SK-N-SH (cell line): ENCODE data around the gene CNTNAP2. TPM values are rescaled to one million over a fixed set of nuclear protein-coding genes. Genes with fewer than 3 reads are reported as not detected.

Experiments used
- CTCF ChIA-PET: fragments of 300-600, 350-600 bp; formaldehyde crosslinking; extraction: SDS; loops from one replicate; lab custom pipeline; 2021; lab: Yijun Ruan, JAX
- POLR2A ChIA-PET: fragments of 350-600 bp; sonication (Branson Sonifier 250); formaldehyde crosslinking; extraction: SDS; loops from one replicate; lab custom pipeline; 2020; ENCODE audit warnings: antibody characterized with exemption, inconsistent platforms; lab: Yijun Ruan, JAX
- DNase-seq: peaks from one replicate; pipeline ENCODE4 v3.0.0; 2012
- H2AFZ ChIP-seq: fragments of 200-600 bp; sonication (generic); 2 replicates; pipeline ENCODE4 v1.8.1; 2016; ENCODE audit warnings: antibody characterized with exemption, mild to moderate bottlenecking, low read depth
- H3F3A ChIP-seq: fragments of 200-600 bp; sonication (generic); replicated peaks from 2 replicates; pipeline ENCODE3; 2016; ENCODE audit warnings: antibody characterized with exemption, mild to moderate bottlenecking; ENCODE audit not compliant: insufficient read depth
- H3K27ac ChIP-seq, 2 experiments: fragments of 200-500 bp in 1 of 2; fragments of 200-600 bp in 1 of 2; sonication (Bioruptor generic) in 1 of 2; sonication (generic), shearing (Covaris generic) in 1 of 2; 2 replicates each; pipeline versions ENCODE4 v1.5.1 to v1.6.1; 2014 to 2016; ENCODE audit warnings: low read depth in 2 of 2, inconsistent platforms in 1 of 2, low read length in 1 of 2, mild to moderate bottlenecking in 1 of 2, mixed read lengths in 1 of 2
- H3K27me3 ChIP-seq: fragments of 200-600 bp; sonication (generic), shearing (Covaris generic); 2 replicates; pipeline ENCODE4 v1.6.1; 2016; ENCODE audit warnings: mixed run types; ENCODE audit not compliant: insufficient read depth
- H3K36me3 ChIP-seq, 2 experiments: fragments of 200-500 bp in 1 of 2; fragments of 200-600 bp in 1 of 2; sonication (Bioruptor generic) in 1 of 2; sonication (generic) in 1 of 2; replicated peaks in 1 of 2; 2 replicates each; pipeline versions ENCODE3 to v1.5.1; 2014 to 2016; ENCODE audit warnings: low read length in 1 of 2, mild to moderate bottlenecking in 1 of 2; ENCODE audit not compliant: insufficient read depth in 2 of 2, control insufficient read depth in 1 of 2
- H3K4me1 ChIP-seq, 2 experiments: fragments of 200-500 bp in 1 of 2; fragments of 200-600 bp in 1 of 2; sonication (Bioruptor generic) in 1 of 2; sonication (generic), shearing (Covaris generic) in 1 of 2; 2 replicates each; pipeline versions ENCODE4 v1.5.1 to v1.6.1; 2014 to 2016; ENCODE audit warnings: low read depth in 1 of 2, low read length in 1 of 2, mixed run types in 1 of 2; ENCODE audit not compliant: insufficient read depth in 2 of 2, control insufficient read depth in 1 of 2
- H3K4me2 ChIP-seq: fragments of 200-600 bp; sonication (generic), shearing (Covaris generic); 2 replicates; pipeline ENCODE4 v1.6.1; 2017; ENCODE audit warnings: mixed run types
- H3K4me3 ChIP-seq, 2 experiments: fragments of 200-500 bp in 1 of 2; fragments of 200-600 bp in 1 of 2; sonication (Bioruptor generic) in 1 of 2; sonication (generic), shearing (Covaris generic) in 1 of 2; 2 replicates each; pipeline versions ENCODE4 v1.5.1 to v1.8.1; 2014 to 2016; ENCODE audit warnings: low read depth in 2 of 2, inconsistent platforms in 1 of 2, low read length in 1 of 2, mild to moderate bottlenecking in 1 of 2, mixed read lengths in 1 of 2, moderate library complexity in 1 of 2
- H3K79me2 ChIP-seq: fragments of 200-600 bp; sonication (generic); 2 replicates; pipeline ENCODE4 v1.8.1; 2017; ENCODE audit warnings: mild to moderate bottlenecking; ENCODE audit not compliant: insufficient read depth
- H3K9ac ChIP-seq: fragments of 200-600 bp; sonication (generic); 2 replicates; pipeline ENCODE4 v1.6.1; 2017; ENCODE audit warnings: mixed run types
- H3K9me2 ChIP-seq: fragments of 200-600 bp; sonication (generic); 2 replicates; pipeline ENCODE4 v1.6.1; 2017; ENCODE audit warnings: mixed run types
- H3K9me3 ChIP-seq: fragments of 200-600 bp; sonication (generic); 2 replicates; pipeline ENCODE4 v1.6.1; 2017; ENCODE audit warnings: mixed run types, mild to moderate bottlenecking, moderate library complexity
- H4K20me1 ChIP-seq: fragments of 200-600 bp; sonication (generic); 2 replicates; pipeline ENCODE4 v1.6.1; 2017; ENCODE audit warnings: mild to moderate bottlenecking, mixed run types; ENCODE audit not compliant: insufficient read depth
- ELF1 ChIP-seq: IDR thresholded peaks from 2 replicates; pipeline ENCODE4 v1.4.0; 2012
- EP300 ChIP-seq, 2 experiments: IDR thresholded peaks; 2 replicates each; pipeline versions ENCODE4 v1.4.0 to v1.6.1; 2012; ENCODE audit warnings: borderline replicate concordance in 1 of 2, low read depth in 1 of 2, low read length in 1 of 2
- FOSL2 ChIP-seq: IDR thresholded peaks from 2 replicates; pipeline ENCODE4 v1.4.0; 2012; ENCODE audit warnings: low read depth, mild to moderate bottlenecking, moderate library complexity, borderline replicate concordance
- FOXM1 ChIP-seq: IDR thresholded peaks from 2 replicates; pipeline ENCODE4 v1.4.0; 2012; ENCODE audit warnings: low read depth, mild to moderate bottlenecking
- JUND ChIP-seq: IDR thresholded peaks from 2 replicates; pipeline ENCODE4 v1.4.0; 2012
- MEF2A ChIP-seq: IDR thresholded peaks from 2 replicates; pipeline ENCODE4 v1.4.0; 2012; ENCODE audit warnings: low read depth, borderline replicate concordance
- NFIC ChIP-seq: IDR thresholded peaks from 2 replicates; pipeline ENCODE4 v1.4.0; 2012; ENCODE audit warnings: borderline replicate concordance
- NRF1 ChIP-seq: IDR thresholded peaks from 2 replicates; pipeline ENCODE4 v1.6.1; 2012; ENCODE audit warnings: low read depth, mild to moderate bottlenecking, low read length
- PBX3 ChIP-seq: IDR thresholded peaks from 2 replicates; pipeline ENCODE4; 2012
- POLR2AphosphoS5 ChIP-seq: IDR thresholded peaks from 2 replicates; pipeline ENCODE4 v1.6.1; 2012; ENCODE audit warnings: low read depth, low read length
- RCOR1 ChIP-seq: fragments of 150-350 bp; IDR thresholded peaks from 2 replicates; pipeline ENCODE4 v1.6.1; 2017; ENCODE audit warnings: antibody characterized with exemption, low read length
- REST ChIP-seq: IDR thresholded peaks from 2 replicates; pipeline ENCODE4 v1.6.1; 2012; ENCODE audit warnings: mild to moderate bottlenecking, low read depth, low read length, moderate library complexity
- SIN3A ChIP-seq: IDR thresholded peaks from 2 replicates; pipeline ENCODE4 v1.6.1; 2012; ENCODE audit warnings: low read depth, mild to moderate bottlenecking, low read length, moderate library complexity, borderline replicate concordance
- SMC3 ChIP-seq: IDR thresholded peaks from 2 replicates; pipeline ENCODE4 v1.6.1; 2012; ENCODE audit warnings: low read depth, low read length, improper control_type of control experiment
- TAF1 ChIP-seq: IDR thresholded peaks from 2 replicates; pipeline ENCODE4 v1.6.1; 2012; ENCODE audit warnings: low read depth, mild to moderate bottlenecking, low read length, moderate library complexity, borderline replicate concordance
- TCF12 ChIP-seq: IDR thresholded peaks from 2 replicates; pipeline ENCODE4 v1.4.0; 2012
- TEAD4 ChIP-seq: IDR thresholded peaks from 2 replicates; pipeline ENCODE4 v1.4.0; 2012; ENCODE audit warnings: mild to moderate bottlenecking, borderline replicate concordance; ENCODE audit not compliant: insufficient read depth
- USF1 ChIP-seq: IDR thresholded peaks from 2 replicates; pipeline ENCODE4 v1.4.0; 2012; ENCODE audit warnings: low read depth, borderline replicate concordance
- YY1 ChIP-seq: IDR thresholded peaks from 2 replicates; pipeline ENCODE4 v1.4.0; 2012; ENCODE audit warnings: low read depth, mild to moderate bottlenecking
- whole genome bisulfite sequencing: methylation state at CpG from one replicate; pipeline ENCODE4 v1.1.6; 2017; ENCODE audit warnings: low lambda C conversion rate; 5-methylcytosine and 5-hydroxymethylcytosine counted together
- polyA plus RNA-seq, 3 experiments: library from polyadenylated mRNA; depleted of rRNA; stranded (reverse); fragments of >200 nt; gene quantifications; 2 replicates each; pipeline ENCODE4 v1.2.3, GENCODE V29; 2012
- TF ChIP-seq, protein P1 (sequence below): fragments of 200-600 bp; sonication (generic); IDR thresholded peaks from 2 replicates; pipeline ENCODE4 v1.6.1; 2017; ENCODE audit warnings: antibody characterized with exemption, mild to moderate bottlenecking, moderate library complexity
- TF ChIP-seq, protein P2 (sequence below): fragments of 150-350 bp; IDR thresholded peaks from 2 replicates; pipeline ENCODE4 v1.6.1; 2016; ENCODE audit warnings: mild to moderate bottlenecking, low read depth, low read length

CNTNAP2 gene
- polyA plus RNA-seq, 1 of the 3 experiments (the other 2 are of a cell fraction), result 3.4 TPM

DNA sequence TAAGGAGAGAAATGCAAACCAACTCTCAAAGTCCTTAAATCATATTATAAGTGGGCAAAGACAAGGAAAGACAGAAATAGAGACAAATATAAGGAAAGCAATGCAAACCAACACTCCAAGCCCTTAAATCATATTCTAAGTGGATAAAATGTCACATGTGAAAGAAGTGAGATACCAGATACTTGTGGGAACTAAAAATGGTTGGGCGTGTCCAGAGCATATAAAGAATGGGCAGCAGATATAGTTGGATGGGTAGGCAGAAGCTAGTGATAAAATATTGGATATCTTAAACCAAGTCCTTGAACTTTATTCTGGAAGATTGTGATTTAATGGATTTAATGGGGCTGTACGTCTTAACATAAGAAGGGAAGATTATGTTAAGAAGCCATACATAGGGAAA is 1408.7 kb downstream of the CNTNAP2 start:
- no peaks in the 10 kb centered on the region for H3K36me3 ChIP-seq
- no peak overlapping the region for H3K9ac ChIP-seq
- H3K4me3 ChIP-seq, result no peak overlapping the region
- TF ChIP-seq NRF1, result no peak
- TF ChIP-seq ELF1, result no peak
- TF ChIP-seq FOSL2, result no peak
- TF ChIP-seq TEAD4, result no peak
- no peak for TF ChIP-seq SIN3A
- no peak for TF ChIP-seq MEF2A
- no peak for TF ChIP-seq SMC3
- TF ChIP-seq POLR2AphosphoS5, result no peak
- TF ChIP-seq RCOR1, result no peak
- TF ChIP-seq, protein P1, sequence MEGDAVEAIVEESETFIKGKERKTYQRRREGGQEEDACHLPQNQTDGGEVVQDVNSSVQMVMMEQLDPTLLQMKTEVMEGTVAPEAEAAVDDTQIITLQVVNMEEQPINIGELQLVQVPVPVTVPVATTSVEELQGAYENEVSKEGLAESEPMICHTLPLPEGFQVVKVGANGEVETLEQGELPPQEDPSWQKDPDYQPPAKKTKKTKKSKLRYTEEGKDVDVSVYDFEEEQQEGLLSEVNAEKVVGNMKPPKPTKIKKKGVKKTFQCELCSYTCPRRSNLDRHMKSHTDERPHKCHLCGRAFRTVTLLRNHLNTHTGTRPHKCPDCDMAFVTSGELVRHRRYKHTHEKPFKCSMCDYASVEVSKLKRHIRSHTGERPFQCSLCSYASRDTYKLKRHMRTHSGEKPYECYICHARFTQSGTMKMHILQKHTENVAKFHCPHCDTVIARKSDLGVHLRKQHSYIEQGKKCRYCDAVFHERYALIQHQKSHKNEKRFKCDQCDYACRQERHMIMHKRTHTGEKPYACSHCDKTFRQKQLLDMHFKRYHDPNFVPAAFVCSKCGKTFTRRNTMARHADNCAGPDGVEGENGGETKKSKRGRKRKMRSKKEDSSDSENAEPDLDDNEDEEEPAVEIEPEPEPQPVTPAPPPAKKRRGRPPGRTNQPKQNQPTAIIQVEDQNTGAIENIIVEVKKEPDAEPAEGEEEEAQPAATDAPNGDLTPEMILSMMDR, result no peak
- no peak overlapping the region for H3K4me2 ChIP-seq
- H3K27ac ChIP-seq, result 0 out of 4 replicates have a peak overlapping the region, but pooled peaks of 1 of the 2 experiments have one; percentile 5
- POLR2A ChIA-PET, result no interaction called here
- no peaks in the 10 kb centered on the region for H3F3A ChIP-seq
- no peaks in the 10 kb centered on the region for H3K27me3 ChIP-seq
- CTCF ChIA-PET, result interaction anchor here (1.1 to 1.8 kb wide), 2 partner anchors 12 to 14 kb away, joined by 3 to 5 read pairs; no protein-coding TSS in a partner anchor
- H3K9me2 ChIP-seq, result no peaks in the 10 kb centered on the region
- H2AFZ ChIP-seq, result no peak overlapping the region
- H3K4me1 ChIP-seq, result peaks cover 0 to 4% of the 10 kb centered on the region in 2 experiments; a peak in 2 of 4 replicates
- H3K9me3 ChIP-seq, result no peaks in the 10 kb centered on the region
- WGBS, result 88% methylated on average over 2 of the region's 2 CpGs
- H4K20me1 ChIP-seq, result no peaks in the 10 kb centered on the region
- H3K79me2 ChIP-seq, result no peaks in the 10 kb centered on the region
- no peak for DNase-seq

DNA sequence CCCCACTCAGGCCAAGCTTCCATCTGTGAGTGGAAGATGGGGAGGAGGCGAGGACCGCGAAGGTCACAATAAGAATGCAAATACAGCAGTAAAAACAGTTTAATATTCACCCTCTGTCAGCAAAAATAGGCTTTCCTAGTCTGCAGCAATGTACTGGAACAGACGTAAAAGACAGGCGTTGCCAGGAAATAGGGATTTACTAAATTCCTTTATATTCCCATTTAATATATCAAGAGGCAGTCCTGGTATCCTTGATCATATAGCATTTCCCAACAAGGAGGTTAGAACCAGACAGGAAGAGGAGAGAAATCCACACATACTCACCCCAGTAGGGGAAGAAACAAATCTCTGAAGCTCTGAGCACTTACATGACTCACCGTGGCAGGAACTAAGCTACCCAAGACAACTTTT is 1419.1 kb downstream of the CNTNAP2 start:
- H3K9me3 ChIP-seq, result no peaks in the 10 kb centered on the region
- WGBS, result 83% methylated on average over 6 of the region's 6 CpGs
- no peaks in the 10 kb centered on the region for H3K79me2 ChIP-seq
- ChIA-PET POLR2A (no interaction called here), CTCF (interaction anchor here (1.2 to 1.3 kb wide), 2 partner anchors 17 to 92 kb away, joined by 3 to 5 read pairs; no protein-coding TSS in a partner anchor)
- no peaks in the 10 kb centered on the region for H3K4me1 ChIP-seq
- no peak for DNase-seq
- no peaks in the 10 kb centered on the region for H3K27me3 ChIP-seq
- H3K27ac ChIP-seq, result peak overlapping the region in 1 of 2 experiments; percentile 54; a peak in 2 of 4 replicates
- H2AFZ ChIP-seq, result peak overlapping the region; percentile 19; the same call in 1 of the 2 replicates
- no peak overlapping the region for H3K9ac ChIP-seq
- H3K36me3 ChIP-seq, result no peaks in the 10 kb centered on the region
- H3K9me2 ChIP-seq, result no peaks in the 10 kb centered on the region
- no peak overlapping the region for H3K4me2 ChIP-seq
- H4K20me1 ChIP-seq, result no peaks in the 10 kb centered on the region
- H3F3A ChIP-seq, result peaks cover 9% of the 10 kb centered on the region
- no peak overlapping the region for H3K4me3 ChIP-seq
- TF ChIP-seq TAF1 (no peak), TCF12 (no peak), JUND (no peak; the same call in 1 of the 2 replicates), YY1 (no peak), NFIC (no peak), FOXM1 (no peak), REST (no peak), EP300 (IDR thresholded peaks at IDR 0.05; ENCODE audit: borderline replicate concordance in 1 of 2, low read depth in 1 of 2, low read length in 1 of 2) (no peak), USF1 (no peak), TEAD4 (no peak), PBX3 (no peak), NRF1 (no peak)
- TF ChIP-seq, protein P2, sequence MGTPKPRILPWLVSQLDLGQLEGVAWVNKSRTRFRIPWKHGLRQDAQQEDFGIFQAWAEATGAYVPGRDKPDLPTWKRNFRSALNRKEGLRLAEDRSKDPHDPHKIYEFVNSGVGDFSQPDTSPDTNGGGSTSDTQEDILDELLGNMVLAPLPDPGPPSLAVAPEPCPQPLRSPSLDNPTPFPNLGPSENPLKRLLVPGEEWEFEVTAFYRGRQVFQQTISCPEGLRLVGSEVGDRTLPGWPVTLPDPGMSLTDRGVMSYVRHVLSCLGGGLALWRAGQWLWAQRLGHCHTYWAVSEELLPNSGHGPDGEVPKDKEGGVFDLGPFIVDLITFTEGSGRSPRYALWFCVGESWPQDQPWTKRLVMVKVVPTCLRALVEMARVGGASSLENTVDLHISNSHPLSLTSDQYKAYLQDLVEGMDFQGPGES, result no peak
